Thyroid gland (tissue), 4 donors: ENCODE results near the gene PDP2.

Experiments
- POLR2A ChIP-seq, 2 donors: fragments of 450-650 bp; IDR thresholded peaks; one replicate each; pipeline ENCODE4 v1.6.1; 2017; ENCODE audit warnings: antibody characterized with exemption in 2 of 2, mild to moderate bottlenecking in 2 of 2, moderate library complexity in 1 of 2
- TF ChIP-seq, protein P1 (sequence below), 6 experiments: fragments of 200-600 bp in 3 of 6; fragments of 450-650 bp in 3 of 6; sonication (generic) in 3 of 6; IDR thresholded peaks; one replicate each; pipeline ENCODE4 v1.5.1; 2016 to 2019; ENCODE audit warnings: antibody characterized with exemption in 6 of 6, mild to moderate bottlenecking in 2 of 6, inconsistent platforms in 1 of 6, moderate library complexity in 1 of 6

DNA sequence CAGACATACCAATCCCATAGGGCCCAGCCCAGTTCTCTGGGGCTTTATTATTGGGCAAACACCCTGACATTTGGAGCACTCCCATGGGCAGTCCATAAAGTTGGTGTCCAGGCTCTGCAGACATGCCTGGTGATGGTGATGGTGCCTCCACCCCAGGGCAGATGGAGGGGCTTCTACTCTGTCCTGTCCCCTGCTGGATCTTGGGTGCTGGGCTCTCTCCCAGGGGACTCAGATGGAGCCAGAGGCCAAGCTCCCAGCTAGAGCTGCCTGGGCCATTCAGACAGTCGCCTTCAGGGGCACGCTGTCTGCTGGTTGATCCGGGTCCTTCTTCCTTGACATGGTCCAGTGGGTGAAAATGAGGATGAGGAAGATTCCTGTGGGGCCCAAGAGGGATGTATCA, 27.8 kb downstream of the PDP2 start:
- TF ChIP-seq, protein P1, sequence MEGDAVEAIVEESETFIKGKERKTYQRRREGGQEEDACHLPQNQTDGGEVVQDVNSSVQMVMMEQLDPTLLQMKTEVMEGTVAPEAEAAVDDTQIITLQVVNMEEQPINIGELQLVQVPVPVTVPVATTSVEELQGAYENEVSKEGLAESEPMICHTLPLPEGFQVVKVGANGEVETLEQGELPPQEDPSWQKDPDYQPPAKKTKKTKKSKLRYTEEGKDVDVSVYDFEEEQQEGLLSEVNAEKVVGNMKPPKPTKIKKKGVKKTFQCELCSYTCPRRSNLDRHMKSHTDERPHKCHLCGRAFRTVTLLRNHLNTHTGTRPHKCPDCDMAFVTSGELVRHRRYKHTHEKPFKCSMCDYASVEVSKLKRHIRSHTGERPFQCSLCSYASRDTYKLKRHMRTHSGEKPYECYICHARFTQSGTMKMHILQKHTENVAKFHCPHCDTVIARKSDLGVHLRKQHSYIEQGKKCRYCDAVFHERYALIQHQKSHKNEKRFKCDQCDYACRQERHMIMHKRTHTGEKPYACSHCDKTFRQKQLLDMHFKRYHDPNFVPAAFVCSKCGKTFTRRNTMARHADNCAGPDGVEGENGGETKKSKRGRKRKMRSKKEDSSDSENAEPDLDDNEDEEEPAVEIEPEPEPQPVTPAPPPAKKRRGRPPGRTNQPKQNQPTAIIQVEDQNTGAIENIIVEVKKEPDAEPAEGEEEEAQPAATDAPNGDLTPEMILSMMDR (IDR thresholded peaks at IDR 0.05) = no peak
- no peak for TF ChIP-seq POLR2A (IDR thresholded peaks at IDR 0.05)
